SU-DHL-6 (cell line): ENCODE data around the gene TRAPPC6A.

ENCODE experiments used
- CTCF ChIP-seq: fragments of 200-600 bp; sonication (generic); IDR thresholded peaks from one replicate; pipeline ENCODE4 v1.5.1; 2017; ENCODE audit warnings: antibody characterized with exemption, mild to moderate bottlenecking, low read length, moderate library complexity; ENCODE audit not compliant: insufficient read depth, poor library complexity, severe bottlenecking
- EZH2phosphoT487 ChIP-seq: fragments of 200-600 bp; sonication (generic), shearing (Covaris generic); conservative IDR thresholded peaks from 2 replicates; pipeline ENCODE4 v1.6.1; 2018; ENCODE audit warnings: mild to moderate bottlenecking, antibody characterized with exemption, low read length, moderate library complexity, mixed read lengths

DNA sequence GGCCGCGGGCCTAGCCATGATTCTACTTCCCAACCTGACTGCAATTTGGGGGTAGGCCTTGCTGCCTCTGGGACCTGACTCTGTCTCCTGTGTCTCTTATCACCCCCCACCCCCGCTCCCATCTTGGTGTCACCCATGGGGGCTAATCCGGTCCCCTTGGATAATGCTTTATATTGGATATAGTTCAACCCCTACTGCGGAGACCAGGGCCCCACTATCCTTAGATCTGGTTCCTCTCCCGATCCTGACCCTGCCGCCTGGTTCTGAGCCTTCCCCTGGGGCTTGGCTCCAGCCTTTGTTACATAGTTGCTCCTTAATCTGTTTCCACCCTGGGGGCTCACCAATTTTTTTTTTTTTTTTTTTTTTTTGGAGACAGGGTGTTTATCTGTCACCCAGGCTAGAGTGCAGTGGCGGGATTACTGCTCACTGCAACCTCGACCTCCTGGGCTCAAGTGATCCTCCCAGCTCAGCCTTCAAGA lies 1.9 kb upstream of the TRAPPC6A start:
- no peak for TF ChIP-seq CTCF
- no peak for TF ChIP-seq EZH2phosphoT487
